Upper lobe of left lung (tissue), 4 donors: ENCODE data around the gene BAD.

Experiments
- CTCF ChIP-seq, 6 experiments: fragments of 450-650 bp in 4 of 6; fragments of 200-600 bp in 2 of 6; sonication (generic) in 2 of 6; IDR thresholded peaks; one replicate each; pipeline ENCODE4 v1.5.1; 2016 to 2019; ENCODE audit warnings: antibody characterized with exemption in 6 of 6
- EP300 ChIP-seq, 4 donors: sonication (generic); formaldehyde crosslinking; IDR thresholded peaks; one replicate each; pipeline ENCODE4 v1.5.1; 2017; ENCODE audit warnings: antibody characterized with exemption in 4 of 4, control low read depth in 2 of 4

- no peak for TF ChIP-seq EP300 (IDR thresholded peaks at IDR 0.05)
- TF ChIP-seq CTCF (IDR thresholded peaks at IDR 0.05) = no peak
These were observed 39.1 kb downstream of the BAD start for GRCh38 chr11:64245401-64245796.
